Choroid plexus epithelial cell (primary cell): ENCODE data around the gene DTYMK.

Experiments used
- DNase-seq: peaks from one replicate; pipeline ENCODE4 v3.0.0-alpha.2; 2010; ENCODE audit warnings: low read depth
- H3K4me3 ChIP-seq: 2 replicates; pipeline ENCODE4 v1.5.1; 2011; ENCODE audit warnings: low read depth, mild to moderate bottlenecking, control low read depth, low read length, moderate library complexity
- TF ChIP-seq, protein P1 (sequence below): conservative IDR thresholded peaks from 2 replicates; pipeline ENCODE4 v1.5.1; 2011; ENCODE audit warnings: low read depth, mild to moderate bottlenecking, control low read depth, inconsistent platforms, low read length, moderate library complexity

The DTYMK gene

DNA sequence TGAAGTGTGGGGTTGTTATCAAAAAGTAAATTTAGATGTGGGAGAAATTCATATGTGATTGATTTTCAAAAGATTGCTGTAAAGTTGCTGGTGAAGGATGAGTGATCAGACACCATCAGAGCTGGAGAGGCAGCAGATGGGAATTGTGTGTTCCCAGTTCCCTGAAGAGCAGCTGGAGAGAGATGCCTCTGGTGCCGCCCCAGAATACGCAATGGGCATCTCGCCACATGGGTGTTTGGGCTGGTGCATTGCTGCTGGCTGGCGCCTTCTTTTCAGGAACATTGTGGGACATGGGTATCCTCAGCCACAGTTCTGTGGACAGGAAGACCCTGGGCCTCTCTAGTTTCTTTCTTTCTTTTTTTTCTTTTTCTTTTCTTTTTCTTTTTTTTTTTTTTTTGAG lies 37.2 kb downstream of the DTYMK start:
- TF ChIP-seq, protein P1, sequence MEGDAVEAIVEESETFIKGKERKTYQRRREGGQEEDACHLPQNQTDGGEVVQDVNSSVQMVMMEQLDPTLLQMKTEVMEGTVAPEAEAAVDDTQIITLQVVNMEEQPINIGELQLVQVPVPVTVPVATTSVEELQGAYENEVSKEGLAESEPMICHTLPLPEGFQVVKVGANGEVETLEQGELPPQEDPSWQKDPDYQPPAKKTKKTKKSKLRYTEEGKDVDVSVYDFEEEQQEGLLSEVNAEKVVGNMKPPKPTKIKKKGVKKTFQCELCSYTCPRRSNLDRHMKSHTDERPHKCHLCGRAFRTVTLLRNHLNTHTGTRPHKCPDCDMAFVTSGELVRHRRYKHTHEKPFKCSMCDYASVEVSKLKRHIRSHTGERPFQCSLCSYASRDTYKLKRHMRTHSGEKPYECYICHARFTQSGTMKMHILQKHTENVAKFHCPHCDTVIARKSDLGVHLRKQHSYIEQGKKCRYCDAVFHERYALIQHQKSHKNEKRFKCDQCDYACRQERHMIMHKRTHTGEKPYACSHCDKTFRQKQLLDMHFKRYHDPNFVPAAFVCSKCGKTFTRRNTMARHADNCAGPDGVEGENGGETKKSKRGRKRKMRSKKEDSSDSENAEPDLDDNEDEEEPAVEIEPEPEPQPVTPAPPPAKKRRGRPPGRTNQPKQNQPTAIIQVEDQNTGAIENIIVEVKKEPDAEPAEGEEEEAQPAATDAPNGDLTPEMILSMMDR = no peak
- DNase-seq = no peak
- H3K4me3 ChIP-seq = no peak overlapping the region

DNA sequence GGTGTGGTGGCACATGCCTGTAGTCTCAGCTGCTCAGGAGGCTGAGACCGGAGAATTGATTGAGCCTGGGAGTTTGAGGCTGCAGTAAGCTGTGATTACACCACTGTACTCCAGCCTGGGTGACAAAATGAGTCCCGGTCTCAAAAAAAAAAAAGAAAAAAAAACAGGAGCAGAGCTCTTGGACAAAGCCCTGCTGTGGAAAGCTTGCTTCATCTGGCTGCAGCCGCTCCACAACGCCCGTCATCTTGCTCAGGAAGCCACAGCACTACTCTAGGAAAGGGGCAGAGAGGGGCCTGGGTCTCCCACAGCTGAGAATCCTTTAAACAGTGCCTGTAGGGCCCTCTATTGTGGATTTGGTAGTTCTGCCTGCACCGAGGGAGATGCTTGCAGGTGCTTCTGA lies 38.2 kb downstream of the DTYMK start:
- H3K4me3 ChIP-seq = no peak overlapping the region

DNA sequence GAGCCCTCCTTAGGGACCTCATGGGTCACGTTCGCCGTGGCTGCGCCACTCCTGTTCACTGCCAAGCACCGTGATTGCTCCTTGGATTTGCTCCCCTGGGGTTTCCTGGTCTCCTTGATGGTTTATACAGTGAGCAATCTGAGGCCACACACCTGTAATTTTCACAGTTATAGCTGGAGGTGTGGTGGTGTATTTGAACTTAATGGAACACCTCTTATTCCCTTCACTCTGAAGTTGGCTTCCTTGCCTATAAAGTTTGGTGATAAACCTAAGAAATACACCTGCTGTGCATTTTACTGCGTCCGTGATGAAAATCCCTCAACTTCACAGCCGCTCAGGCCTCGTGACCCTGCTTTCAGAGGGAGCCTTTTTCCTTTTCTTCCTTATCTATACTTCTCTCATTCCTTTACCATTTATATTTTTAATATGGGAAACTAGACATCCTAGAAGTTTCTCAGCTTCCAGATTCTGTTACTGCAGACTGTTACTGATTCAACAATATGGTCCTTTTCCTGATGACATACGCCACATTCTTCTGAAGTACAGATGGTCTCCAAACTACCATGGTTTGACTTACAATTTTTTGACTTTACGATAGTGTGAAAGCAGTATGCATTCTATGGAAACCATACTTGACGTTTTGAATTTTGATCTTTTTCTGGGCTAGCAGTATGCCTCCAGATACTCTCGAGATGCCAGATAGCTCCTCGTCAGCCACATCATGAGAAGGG lies 40.5 kb downstream of the DTYMK start:
- TF ChIP-seq, protein P1 = no peak
- H3K4me3 ChIP-seq = no peak overlapping the region
- DNase-seq = no peak

More for the DNA sequence above, 38.2 kb downstream of the DTYMK start:
- TF ChIP-seq, protein P1 = no peak
- DNase-seq = no peak

DNA sequence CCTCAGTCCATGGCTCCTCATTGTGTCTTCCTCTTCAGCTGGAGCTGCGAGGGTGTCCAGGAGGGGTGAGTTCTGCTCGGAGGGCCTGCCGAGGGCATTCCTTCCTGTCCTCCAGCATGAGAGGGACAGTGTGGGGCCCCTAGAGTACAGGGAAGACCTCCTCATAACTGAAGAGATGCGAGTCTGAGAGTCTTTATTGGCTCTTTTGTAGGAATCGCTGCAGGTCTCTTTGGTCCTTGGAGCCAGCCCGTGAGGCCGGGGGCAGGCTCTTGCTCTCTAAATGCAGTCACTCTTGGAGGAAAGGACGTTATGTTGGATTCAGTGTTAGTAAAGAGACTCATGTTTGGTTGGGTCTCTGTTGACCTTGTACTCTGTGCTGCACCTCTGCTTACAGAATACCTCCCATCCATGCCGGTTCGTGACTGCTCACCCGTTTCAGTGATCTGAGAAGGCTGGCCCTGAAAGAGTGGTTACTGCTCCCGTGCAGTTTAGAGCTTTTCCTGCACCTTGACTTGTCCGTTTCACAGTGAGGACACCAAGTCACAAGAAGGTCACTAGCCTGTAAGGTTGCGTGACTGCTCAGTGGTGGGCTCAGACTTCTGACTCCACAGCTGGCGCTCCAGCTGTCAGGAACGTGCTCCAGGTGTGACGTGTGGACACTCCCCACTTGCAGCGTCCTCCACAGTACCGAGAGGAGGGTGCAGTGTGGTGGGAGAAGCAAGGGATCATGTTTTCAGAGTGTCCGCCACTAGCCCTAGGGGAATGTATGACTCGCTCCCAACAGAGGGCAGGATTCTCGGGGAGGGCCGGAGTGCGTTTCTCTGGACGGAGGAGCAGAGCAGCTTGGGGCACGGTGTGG lies 41.3 kb downstream of the DTYMK start:
- H3K4me3 ChIP-seq = no peak overlapping the region
- no peak for DNase-seq
- TF ChIP-seq, protein P1 = no peak

DNA sequence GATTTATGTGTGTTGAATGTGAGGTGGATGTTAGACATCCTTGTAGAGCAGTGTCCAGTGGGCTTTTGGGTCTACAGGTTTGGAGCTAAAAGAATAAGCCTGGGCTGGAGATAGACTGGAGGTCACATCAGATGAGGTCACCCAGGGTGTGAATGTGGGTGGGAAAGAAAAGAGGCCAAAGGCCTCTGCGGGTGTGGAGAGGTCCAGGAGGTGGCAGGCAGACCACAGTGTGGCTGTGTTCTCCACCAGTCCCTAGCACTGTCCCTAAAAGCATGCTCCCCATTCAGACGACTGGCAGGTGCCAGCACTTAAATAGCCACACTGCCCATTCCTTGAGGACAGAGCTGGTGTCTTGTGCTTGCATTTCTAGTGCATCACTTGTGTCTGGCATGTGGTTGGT lies 45.0 kb downstream of the DTYMK start:
- no peak overlapping the region for H3K4me3 ChIP-seq
- TF ChIP-seq, protein P1 = no peak
- no peak for DNase-seq

DNA sequence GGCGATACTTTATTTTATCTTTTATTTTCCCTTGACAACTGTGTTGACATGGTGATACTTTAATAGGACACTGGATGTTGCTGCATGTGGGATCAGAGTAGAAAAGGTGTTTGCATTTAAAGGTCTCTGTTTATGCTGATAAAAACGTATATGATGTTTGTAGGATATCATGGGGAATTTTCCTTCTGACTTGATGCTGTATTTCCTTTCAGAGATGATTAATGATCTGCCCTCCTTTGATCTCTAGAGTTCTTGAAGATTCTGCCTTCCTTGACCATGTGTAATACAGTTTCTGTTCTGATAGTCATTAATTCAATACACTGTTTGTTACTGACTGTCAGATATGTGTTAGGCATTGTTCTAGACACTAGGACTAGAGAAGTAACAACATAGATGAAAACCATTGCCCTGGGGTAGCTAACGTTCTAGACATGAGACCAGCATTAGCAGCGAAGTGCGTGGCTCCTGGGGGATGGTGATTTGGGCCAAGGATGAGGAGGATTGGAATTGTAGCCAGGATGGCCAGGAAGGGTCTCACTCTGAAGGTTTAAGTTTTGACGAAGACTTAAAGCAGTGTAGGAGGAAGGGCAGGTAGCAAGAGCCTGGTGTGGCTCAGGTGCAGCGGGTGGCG lies 46.3 kb downstream of the DTYMK start:
- TF ChIP-seq, protein P1 = no peak
- no peak for DNase-seq
- H3K4me3 ChIP-seq = no peak overlapping the region
